Activated T-helper 2 cell treated with anti-CD3 and anti-CD28 coated beads, Interferon-gamma antibody, Interleukin-2, Interleukin-4, amounts not matched to agents 10 μg/mL and 5 μg/mL and 100 μg/mL, durations not matched to agents 14 hours and 24 hours and 36 hours (primary cell): ENCODE results near the gene ACP3. TPM values are rescaled to one million over a fixed set of nuclear protein-coding genes. Genes with fewer than 3 reads are reported as not detected.

ENCODE experiments used
- DNase-seq: peaks from one replicate; pipeline ENCODE4 v3.0.0; 2021; ENCODE audit warnings: low spot score
- H3K27ac Mint-ChIP-seq: one replicate; pipeline ENCODE4 v1.8.0; 2021; ENCODE audit warnings: mixed read lengths
- H3K27me3 Mint-ChIP-seq: one replicate; pipeline ENCODE4 v1.8.0; 2021; ENCODE audit warnings: low read depth, mixed read lengths
- H3K36me3 Mint-ChIP-seq: one replicate; pipeline ENCODE4 v1.8.0; 2021; ENCODE audit warnings: low read depth, mixed read lengths
- H3K4me1 Mint-ChIP-seq: one replicate; pipeline ENCODE4 v1.8.0; 2021; ENCODE audit warnings: low read depth, mixed read lengths
- H3K4me3 Mint-ChIP-seq: one replicate; pipeline ENCODE4 v1.8.0; 2021; ENCODE audit warnings: low read depth, mild to moderate bottlenecking, moderate library complexity, mixed read lengths
- H3K9me3 Mint-ChIP-seq: one replicate; pipeline ENCODE4 v1.8.0; 2021; ENCODE audit warnings: mixed read lengths
- intact Hi-C: fragments of 100-400 bp; cut with micrococcal nuclease; formaldehyde crosslinking; loops from one replicate; pipeline ENCODE4 v1.15.1; 2023
- total RNA-seq: library from RNA; stranded (reverse); gene quantifications from 2 replicates; pipeline ENCODE4 v1.2.3, GENCODE V29; 2022

Gene ACP3
- total RNA-seq, 1 donor from 2014 or later: not detected

- H3K9me3 Mint-ChIP-seq: no peaks in the 10 kb centered on the region
- H3K4me3 Mint-ChIP-seq: no peak overlapping the region
- no peak for DNase-seq
- no peaks in the 10 kb centered on the region for H3K36me3 Mint-ChIP-seq
- H3K4me1 Mint-ChIP-seq: no peaks in the 10 kb centered on the region
- intact Hi-C loops: no loop called here
- H3K27ac Mint-ChIP-seq: no peak overlapping the region
- H3K27me3 Mint-ChIP-seq: peaks cover 61% of the 10 kb centered on the region
Observed at GRCh38 chr3:132405609-132406299, 88.5 kb downstream of the ACP3 start.

DNA sequence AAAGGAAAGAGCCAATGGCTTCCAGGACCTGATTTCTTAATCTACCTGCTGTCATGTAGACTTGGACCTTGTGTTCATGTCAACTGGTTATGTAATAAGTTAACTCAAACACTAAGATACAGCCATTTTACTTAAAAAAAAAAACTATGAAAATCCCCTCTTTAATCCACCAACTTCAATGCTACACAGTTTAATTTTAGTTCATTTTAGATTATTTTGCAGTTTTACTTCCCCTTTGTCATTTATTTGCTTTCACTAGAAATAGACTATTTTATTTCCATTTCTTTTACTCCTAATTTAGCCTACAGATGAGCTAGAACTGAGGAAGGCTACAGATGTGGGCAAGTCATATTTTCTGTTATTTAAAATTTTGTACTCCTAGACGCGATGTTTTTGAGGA is 89.4 kb downstream of the ACP3 start:
- H3K27ac Mint-ChIP-seq: no peak overlapping the region
- intact Hi-C loops: no loop called here
- no peaks in the 10 kb centered on the region for H3K9me3 Mint-ChIP-seq
- peaks cover 58% of the 10 kb centered on the region for H3K27me3 Mint-ChIP-seq
- no peaks in the 10 kb centered on the region for H3K36me3 Mint-ChIP-seq
- H3K4me3 Mint-ChIP-seq: no peak overlapping the region
- H3K4me1 Mint-ChIP-seq: no peaks in the 10 kb centered on the region
- no peak for DNase-seq

GRCh38 chr3:132407025-132407424 is 89.8 kb downstream of the ACP3 start:
- no peaks in the 10 kb centered on the region for H3K36me3 Mint-ChIP-seq
- H3K9me3 Mint-ChIP-seq: no peaks in the 10 kb centered on the region
- no peak for DNase-seq
- no peaks in the 10 kb centered on the region for H3K4me1 Mint-ChIP-seq
- intact Hi-C loops: no loop called here
- H3K27me3 Mint-ChIP-seq: peaks cover 59% of the 10 kb centered on the region
- H3K27ac Mint-ChIP-seq: no peak overlapping the region
- H3K4me3 Mint-ChIP-seq: no peak overlapping the region

Other genes with a start within 250 kb of the ACP3 start
- gene DNAJC13, start 100.1 kb downstream of the ACP3 start, total RNA-seq: 32.8 and 36.1 TPM in 2 replicates